IPS DF 6.9 (cell line): ENCODE results near the gene ZNF530.

ENCODE experiments used
- DNase-seq: peaks from one replicate; pipeline ENCODE4 v3.0.0-alpha.2; 2013; ENCODE audit warnings: low read depth, low spot score
- H3K27ac ChIP-seq: one replicate; pipeline ENCODE4 v1.5.1; 2013; ENCODE audit warnings: low read length, control low read depth
- H3K27me3 ChIP-seq: 2 replicates; pipeline ENCODE4 v1.6.1; 2013; ENCODE audit warnings: mild to moderate bottlenecking, low read length; ENCODE audit not compliant: control insufficient read depth, insufficient read depth
- H3K36me3 ChIP-seq: 2 replicates; pipeline ENCODE4 v1.6.1; 2013; ENCODE audit warnings: low read length; ENCODE audit not compliant: control insufficient read depth, insufficient read depth
- H3K4me1 ChIP-seq: 2 replicates; pipeline ENCODE4 v1.6.1; 2013; ENCODE audit warnings: low read length; ENCODE audit not compliant: control insufficient read depth, insufficient read depth
- H3K4me3 ChIP-seq: 2 replicates; pipeline ENCODE4 v1.5.1; 2013; ENCODE audit warnings: mild to moderate bottlenecking, low read length
- H3K9me3 ChIP-seq: 2 replicates; pipeline ENCODE4 v1.6.1; 2013; ENCODE audit warnings: low read length, inconsistent platforms; ENCODE audit not compliant: control insufficient read depth, insufficient read depth
- WGBS: extraction: QIAGEN DNeasy Blood & Tissue Kit; methylation state at CpG from one replicate; pipeline ENCODE4 v1.1.7; 2013; ENCODE audit warnings: mixed read lengths, missing lambda C conversion rate; ENCODE audit not compliant: insufficient read length, insufficient coverage; 5-methylcytosine and 5-hydroxymethylcytosine counted together

ZNF530 gene

GRCh38 chr19:57613941-57614743 is 14.5 kb downstream of the ZNF530 start, which contains the start of gene ZNF134:
TSS of gene ZNF134 (plus strand) at chr19:57614242. CDS start at chr19:57619469, 5,227 bp downstream.
- Histone ChIP-seq H3K27me3 (no peaks in the 10 kb centered on the region), H3K4me3 (peak within 1 kb of the TSS; percentile 87), H3K9me3 (peaks cover 10% of the 10 kb centered on the region), H3K4me1 (no peaks in the 10 kb centered on the region; the same call in 1 of the 2 replicates), H3K27ac (no peak within 1 kb of the TSS), H3K36me3 (peaks cover 31% of the 10 kb centered on the region)
- peak; percentile 89 for DNase-seq
- WGBS: no CpG with 5 or more reads among the region's 64 CpGs

DNA sequence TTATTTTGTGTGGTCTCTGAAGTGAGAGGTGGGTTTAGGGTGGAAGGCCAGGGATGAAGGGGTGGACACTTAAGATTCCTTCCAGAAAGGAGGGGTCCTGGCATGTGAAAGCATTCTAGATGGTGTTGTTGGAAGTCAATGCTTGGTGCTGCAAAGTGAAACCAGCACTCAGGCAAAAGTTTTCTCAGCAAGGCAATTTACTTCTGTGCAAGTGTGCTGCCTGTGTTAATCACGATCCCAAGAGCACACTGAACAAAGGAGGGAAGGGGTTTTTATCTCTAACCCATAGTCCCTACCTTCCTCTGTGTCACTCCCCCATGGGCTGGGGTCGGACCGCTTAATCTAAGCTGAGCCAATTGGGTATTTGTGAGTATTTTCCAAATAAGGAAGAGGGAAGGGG is 15.7 kb downstream of the ZNF530 start:
- no peak overlapping the region for H3K27ac ChIP-seq
- no peaks in the 10 kb centered on the region; the same call in 1 of the 2 replicates for H3K4me1 ChIP-seq
- DNase-seq: no peak
- no peaks in the 10 kb centered on the region for H3K27me3 ChIP-seq
- no peak overlapping the region; the same call in 1 of the 2 replicates for H3K4me3 ChIP-seq
- peaks cover 21% of the 10 kb centered on the region for H3K9me3 ChIP-seq
- H3K36me3 ChIP-seq: peaks cover 44% of the 10 kb centered on the region
- WGBS: no CpG with 5 or more reads among the region's 3 CpGs

- no peak for DNase-seq
- H3K27me3 ChIP-seq: no peaks in the 10 kb centered on the region
- H3K36me3 ChIP-seq: peaks cover 61% of the 10 kb centered on the region
- H3K9me3 ChIP-seq: peaks cover 40% of the 10 kb centered on the region
- H3K4me1 ChIP-seq: no peaks in the 10 kb centered on the region
- H3K27ac ChIP-seq: no peak overlapping the region
- no peak overlapping the region for H3K4me3 ChIP-seq
- no CpG with 5 or more reads among the region's 10 CpGs for WGBS
These were observed 21.1 kb downstream of the ZNF530 start for GRCh38 chr19:57620673-57621348.

DNA sequence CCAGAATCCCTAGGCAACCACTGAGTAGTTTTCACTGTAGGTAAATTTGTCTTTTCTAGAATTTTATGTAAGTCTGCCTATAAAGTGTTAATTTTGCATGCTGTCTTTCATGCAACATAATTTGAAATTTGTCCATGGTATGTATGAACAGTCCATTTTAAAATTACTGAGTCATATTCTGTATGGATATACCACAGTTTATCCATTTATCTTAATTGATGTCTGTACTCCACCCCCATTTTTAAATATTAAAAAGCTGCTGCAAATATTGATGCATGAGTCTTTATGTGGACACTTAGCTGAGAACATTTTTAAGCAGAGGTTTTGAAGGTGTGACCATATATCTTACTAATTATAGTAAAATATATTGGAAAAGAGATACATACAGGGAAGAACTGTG is 23.4 kb downstream of the ZNF530 start:
- no peak for DNase-seq
- H3K9me3 ChIP-seq: peaks cover 33% of the 10 kb centered on the region
- no peaks in the 10 kb centered on the region for H3K4me1 ChIP-seq
- no peaks in the 10 kb centered on the region for H3K27me3 ChIP-seq
- H3K4me3 ChIP-seq: no peak overlapping the region
- no peak overlapping the region for H3K27ac ChIP-seq
- peaks cover 42% of the 10 kb centered on the region for H3K36me3 ChIP-seq

DNA sequence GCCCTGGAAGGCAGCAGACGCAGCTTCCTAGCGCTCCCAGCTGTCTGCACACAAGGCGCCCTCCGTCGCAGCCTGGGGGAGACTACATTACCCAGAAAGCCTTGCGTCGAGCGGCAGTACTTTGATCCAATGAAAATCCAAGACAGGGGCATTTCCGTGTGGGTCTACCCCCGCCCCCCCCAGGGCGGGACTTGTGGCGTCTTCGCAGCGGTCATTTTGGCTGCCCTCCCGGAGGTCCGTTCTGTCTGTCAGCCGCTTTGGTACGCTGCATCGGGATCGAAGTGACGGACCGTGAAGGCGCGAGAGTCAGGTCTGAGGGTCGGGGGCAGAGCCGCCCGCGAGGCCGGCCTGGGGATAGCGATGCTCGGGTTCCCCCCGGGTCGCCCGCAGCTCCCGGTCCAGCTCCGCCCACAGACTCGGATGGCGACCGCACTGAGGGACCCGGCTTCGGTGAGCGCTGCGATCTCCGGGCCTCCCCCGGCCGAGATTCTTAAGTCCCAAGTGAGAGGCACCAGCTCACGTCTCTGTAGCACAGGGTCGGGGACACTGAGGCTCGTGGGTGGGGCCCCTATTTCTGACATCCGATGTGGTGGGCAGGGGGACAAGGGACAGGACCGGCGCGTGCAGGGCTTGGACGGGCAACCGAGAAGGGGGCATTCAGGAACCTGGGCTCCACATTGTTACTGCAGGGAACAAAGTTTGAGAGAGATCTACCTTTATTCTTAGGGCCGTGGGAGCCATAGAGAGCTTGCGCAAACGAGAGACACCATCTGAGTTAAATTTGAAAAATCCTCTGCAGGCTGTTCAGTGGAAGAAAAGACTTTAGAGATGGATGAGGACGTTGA is 33.5 kb downstream of the ZNF530 start, which contains the start of gene ZNF211:
Gene ZNF211, plus strand, starts transcription at position 182 of the 845 bp plus-strand sequence. Its CDS starts 179 bp downstream, at position 361.
- Histone ChIP-seq H3K27me3 (no peaks in the 10 kb centered on the region), H3K4me1 (no peaks in the 10 kb centered on the region), H3K36me3 (no peaks in the 10 kb centered on the region), H3K9me3 (no peaks in the 10 kb centered on the region), H3K27ac (no peak within 1 kb of the TSS), H3K4me3 (peak within 1 kb of the TSS; percentile 81)
- peak; percentile 91 for DNase-seq
- WGBS: no CpG with 5 or more reads among the region's 59 CpGs

GRCh38 chr19:57633832-57634131 is 34.1 kb downstream of the ZNF530 start:
- Histone ChIP-seq H3K9me3 (no peaks in the 10 kb centered on the region), H3K27ac (no peak overlapping the region), H3K27me3 (no peaks in the 10 kb centered on the region), H3K4me1 (no peaks in the 10 kb centered on the region), H3K36me3 (no peaks in the 10 kb centered on the region), H3K4me3 (peak overlapping the region; percentile 81; the same call in 1 of the 2 replicates)
- no CpG with 5 or more reads among the region's 6 CpGs for WGBS
- no peak for DNase-seq

DNA sequence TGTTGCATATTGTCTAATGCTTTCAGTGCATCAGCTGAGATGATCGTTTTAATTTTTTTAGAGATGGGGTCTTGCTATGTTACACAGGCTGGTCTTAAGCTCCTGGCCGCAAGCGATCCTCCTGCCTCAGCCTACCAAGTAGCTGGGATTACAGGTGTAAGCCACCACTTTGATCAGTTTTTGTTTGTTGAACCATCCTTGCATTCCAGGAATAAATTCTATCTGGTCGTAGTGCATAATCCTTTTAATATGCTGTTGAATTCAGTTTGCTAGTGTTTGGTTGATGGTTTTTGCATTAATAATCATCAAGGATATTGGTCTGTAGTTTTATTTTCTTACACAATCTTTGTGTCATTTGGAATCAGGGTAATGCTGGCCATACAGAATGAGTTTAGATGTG is 37.7 kb downstream of the ZNF530 start:
- H3K9me3 ChIP-seq: 0 out of 2 replicates have a peak, but pooled peaks cover 2% of the 10 kb centered on the region
- H3K36me3 ChIP-seq: peaks cover 19% of the 10 kb centered on the region; the same call in 1 of the 2 replicates

DNA sequence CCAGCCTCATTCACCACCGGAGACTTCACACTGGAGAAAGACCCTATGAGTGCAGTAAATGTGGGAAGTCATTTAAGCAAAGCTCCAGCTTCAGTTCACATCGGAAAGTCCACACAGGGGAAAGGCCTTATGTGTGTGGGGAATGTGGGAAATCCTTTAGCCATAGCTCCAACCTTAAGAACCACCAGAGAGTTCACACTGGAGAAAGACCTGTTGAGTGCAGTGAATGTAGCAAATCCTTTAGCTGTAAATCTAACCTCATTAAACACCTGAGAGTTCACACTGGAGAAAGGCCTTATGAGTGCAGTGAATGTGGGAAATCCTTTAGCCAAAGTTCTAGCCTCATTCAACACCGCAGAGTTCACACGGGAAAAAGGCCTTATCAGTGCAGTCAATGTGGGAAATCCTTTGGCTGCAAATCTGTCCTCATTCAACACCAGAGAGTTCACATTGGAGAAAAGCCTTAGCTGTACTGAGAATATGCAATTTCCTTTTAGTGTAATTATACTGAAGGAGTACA is 42.1 kb downstream of the ZNF530 start:
- WGBS: no CpG with 5 or more reads among the region's 4 CpGs

More for the DNA sequence above, 37.7 kb downstream of the ZNF530 start:
- H3K4me3 ChIP-seq: no peak overlapping the region
- WGBS: no CpG with 5 or more reads among the region's 4 CpGs
- H3K27ac ChIP-seq: no peak overlapping the region
- H3K27me3 ChIP-seq: no peaks in the 10 kb centered on the region
- no peak for DNase-seq
- H3K4me1 ChIP-seq: no peaks in the 10 kb centered on the region

DNA sequence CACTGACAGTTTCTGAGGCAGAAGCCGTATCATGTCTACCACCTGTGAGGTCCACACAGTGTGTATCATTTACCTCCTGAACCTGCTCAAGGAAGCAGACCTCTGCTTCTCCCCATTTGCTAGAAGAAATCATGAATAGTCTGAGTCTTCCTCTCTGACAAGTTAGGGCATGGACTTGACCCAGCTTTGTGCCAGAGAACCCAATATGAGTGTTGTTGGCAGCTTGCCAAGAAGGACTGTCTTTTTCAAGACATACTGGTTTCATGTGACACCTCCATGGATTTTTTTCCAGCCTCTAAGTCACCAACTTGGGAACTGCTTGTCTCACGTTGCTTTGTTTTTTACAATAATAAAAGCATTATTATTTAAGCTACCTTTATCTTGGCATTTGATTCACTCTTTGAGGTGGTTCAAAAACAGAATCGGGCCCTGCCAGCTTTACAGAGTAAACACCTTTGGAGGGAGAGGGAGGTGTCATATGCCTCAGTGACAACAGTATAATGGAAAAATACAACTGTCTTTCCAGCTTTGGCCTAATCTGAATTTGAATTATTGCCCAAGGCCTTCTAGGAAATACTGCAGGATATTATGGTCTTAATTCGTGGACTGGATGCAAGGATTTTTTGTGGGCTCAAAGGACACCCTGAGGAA is 42.8 kb downstream of the ZNF530 start:
- DNase-seq: no peak
- no CpG with 5 or more reads among the region's 4 CpGs for WGBS
- no peaks in the 10 kb centered on the region for H3K27me3 ChIP-seq
- no peak overlapping the region for H3K4me3 ChIP-seq
- no peaks in the 10 kb centered on the region for H3K4me1 ChIP-seq
- no peak overlapping the region for H3K27ac ChIP-seq
- H3K36me3 ChIP-seq: peaks cover 20% of the 10 kb centered on the region; the same call in 1 of the 2 replicates
- H3K9me3 ChIP-seq: 0 out of 2 replicates have a peak, but pooled peaks cover 2% of the 10 kb centered on the region

More for the DNA sequence above, 42.1 kb downstream of the ZNF530 start:
- Histone ChIP-seq H3K36me3 (peaks cover 20% of the 10 kb centered on the region; the same call in 1 of the 2 replicates), H3K27ac (no peak overlapping the region), H3K27me3 (no peaks in the 10 kb centered on the region), H3K4me1 (no peaks in the 10 kb centered on the region), H3K9me3 (0 out of 2 replicates have a peak, but pooled peaks cover 2% of the 10 kb centered on the region), H3K4me3 (no peak overlapping the region)
- no peak for DNase-seq
